GM12878 (cell line): ENCODE data around the gene HSF5. TPM values are rescaled to one million over a fixed set of nuclear protein-coding genes. Genes with fewer than 3 reads are reported as not detected.

Experiments used
- BACH1 ChIP-seq: fragments of 450-650 bp; IDR thresholded peaks from 2 replicates; pipeline ENCODE4 v1.6.1; 2017; ENCODE audit warnings: mild to moderate bottlenecking, borderline replicate concordance
- CHD1 ChIP-seq: IDR thresholded peaks from 2 replicates; pipeline ENCODE4 v1.6.1; 2012; ENCODE audit warnings: low read depth, low read length, improper control_type of control experiment
- CREB1 ChIP-seq: IDR thresholded peaks from 2 replicates; pipeline ENCODE4 v1.6.1; 2012; ENCODE audit warnings: low read depth, mild to moderate bottlenecking, inconsistent platforms
- EGR1 ChIP-seq, 2 experiments: IDR thresholded peaks; 1 replicate in 1 of 2; 2 replicates in 1 of 2; pipeline ENCODE4 v1.6.1; 2011 to 2012; ENCODE audit warnings: low read depth in 2 of 2, low read length in 2 of 2, borderline replicate concordance in 1 of 2, mild to moderate bottlenecking in 1 of 2, moderate library complexity in 1 of 2
- EP300 ChIP-seq, 2 experiments: fragments of 150-350 bp in 1 of 2; IDR thresholded peaks; 2 replicates each; pipeline ENCODE4 v1.6.1; 2011 to 2012; ENCODE audit warnings: low read depth in 2 of 2, low read length in 2 of 2, borderline replicate concordance in 1 of 2, improper control_type of control experiment in 1 of 2, inconsistent platforms in 1 of 2; ENCODE audit not compliant: control insufficient read depth in 1 of 2
- ESRRA ChIP-seq: IDR thresholded peaks from 2 replicates; pipeline ENCODE4 v1.6.1; 2012; ENCODE audit warnings: mild to moderate bottlenecking, low read length, improper control_type of control experiment
- IKZF1 ChIP-seq: fragments of 450-650 bp; conservative IDR thresholded peaks from 2 replicates; pipeline ENCODE4 v1.6.1; 2017; ENCODE audit warnings: antibody characterized with exemption, mild to moderate bottlenecking
- JUND ChIP-seq: IDR thresholded peaks from 2 replicates; pipeline ENCODE4 v1.6.1; 2012; ENCODE audit warnings: low read depth, mild to moderate bottlenecking, low read length, improper control_type of control experiment, moderate library complexity
- KDM1A ChIP-seq: fragments of 200-600 bp; sonication (generic); IDR thresholded peaks from 2 replicates; pipeline ENCODE4 v1.6.1; 2016; ENCODE audit warnings: borderline replicate concordance
- PML ChIP-seq: IDR thresholded peaks from 2 replicates; pipeline ENCODE4 v1.6.1; 2012; ENCODE audit warnings: low read length, inconsistent platforms
- RAD21 ChIP-seq: IDR thresholded peaks from 2 replicates; pipeline ENCODE4 v1.6.1; 2011; ENCODE audit warnings: mild to moderate bottlenecking, low read depth, low read length, moderate library complexity; ENCODE audit not compliant: insufficient read depth
- RCOR1 ChIP-seq: conservative IDR thresholded peaks from 2 replicates; pipeline ENCODE4 v1.6.1; 2012; ENCODE audit warnings: low read depth, low read length, improper control_type of control experiment
- RELA ChIP-seq: fragments of 450-650 bp; IDR thresholded peaks from 2 replicates; pipeline ENCODE4 v1.8.0; 2014; ENCODE audit warnings: borderline replicate concordance; ENCODE audit not compliant: partially characterized antibody
- SMAD5 ChIP-seq: IDR thresholded peaks from 2 replicates; pipeline ENCODE4 v1.6.1; 2016; ENCODE audit warnings: antibody characterized with exemption, low read depth
- SUPT20H ChIP-seq: IDR thresholded peaks from 2 replicates; pipeline ENCODE4 v1.6.1; 2011; ENCODE audit warnings: low read depth, mild to moderate bottlenecking, low read length, moderate library complexity, borderline replicate concordance; ENCODE audit not compliant: control insufficient read depth
- WRNIP1 ChIP-seq: IDR thresholded peaks from 2 replicates; pipeline ENCODE4 v1.6.1; 2011; ENCODE audit warnings: low read depth, low read length, improper control_type of control experiment, borderline replicate concordance
- ZBED1 ChIP-seq: IDR thresholded peaks from 2 replicates; pipeline ENCODE4 v1.6.1; 2016; ENCODE audit warnings: borderline replicate concordance
- ZNF622 ChIP-seq: fragments of 450-650 bp; IDR thresholded peaks from 2 replicates; pipeline ENCODE4 v1.6.1; 2017; ENCODE audit warnings: mild to moderate bottlenecking, inconsistent platforms
- polyA plus RNA-seq, 11 experiments: library from polyadenylated mRNA; depleted of rRNA in 4 of 11; unstranded in 6 of 11; stranded (reverse) in 5 of 11; fragments of >200 nt; fragmentation: Nextera tagmentation in 4 of 11; fragmentation: Illumina TruSeq in 1 of 11; extraction: Ambion mirVana in 4 of 11; extraction: Trizol in 1 of 11; gene quantifications; 1 replicate in 1 of 11; 2 replicates in 10 of 11; pipeline versions ENCODE4 v1.2.1 to v1.2.3, GENCODE V29; 2011 to 2016; ENCODE audit warnings: inconsistent platforms in 2 of 11, missing spikeins in 2 of 11, low read depth in 1 of 11
- total RNA-seq, 4 experiments: library from RNA; depleted of rRNA in 3 of 4; stranded (reverse); fragments of >200 nt in 3 of 4; fragmentation: Illumina TruSeq in 1 of 4; extraction: Trizol in 1 of 4; gene quantifications; 2 replicates each; pipeline versions ENCODE4 v1.2.1 to v1.2.3, GENCODE V29; 2013 to 2021
- TF ChIP-seq, protein P1 (sequence below): IDR thresholded peaks from 2 replicates; pipeline ENCODE4 v1.6.1; 2011; ENCODE audit warnings: borderline replicate concordance, low read depth, mild to moderate bottlenecking, moderate library complexity, low read length; ENCODE audit not compliant: insufficient read depth, poor library complexity, severe bottlenecking
- TF ChIP-seq, protein P2 (sequence below): IDR thresholded peaks from 2 replicates; pipeline ENCODE4 v1.6.1; 2012; ENCODE audit warnings: mild to moderate bottlenecking, low read depth, low read length
- TF ChIP-seq, protein P3 (sequence below): fragments of 450-650 bp; formaldehyde crosslinking; IDR thresholded peaks from 2 replicates; pipeline ENCODE4 v1.4.0; 2022; ENCODE audit warnings: mild to moderate bottlenecking, moderate library complexity
- TF ChIP-seq, protein P4 (sequence below): fragments of 450-650 bp; IDR thresholded peaks from 2 replicates; pipeline ENCODE4 v1.6.1; 2016; ENCODE audit warnings: mild to moderate bottlenecking

HSF5 gene
- total and polyA plus RNA-seq, 10 of the 15 experiments (the other 5 are each of a cell fraction or from before 2014, with no cell fraction given) = 0.02 to 0.18 (median 0.06) TPM; not detected in 4

DNA sequence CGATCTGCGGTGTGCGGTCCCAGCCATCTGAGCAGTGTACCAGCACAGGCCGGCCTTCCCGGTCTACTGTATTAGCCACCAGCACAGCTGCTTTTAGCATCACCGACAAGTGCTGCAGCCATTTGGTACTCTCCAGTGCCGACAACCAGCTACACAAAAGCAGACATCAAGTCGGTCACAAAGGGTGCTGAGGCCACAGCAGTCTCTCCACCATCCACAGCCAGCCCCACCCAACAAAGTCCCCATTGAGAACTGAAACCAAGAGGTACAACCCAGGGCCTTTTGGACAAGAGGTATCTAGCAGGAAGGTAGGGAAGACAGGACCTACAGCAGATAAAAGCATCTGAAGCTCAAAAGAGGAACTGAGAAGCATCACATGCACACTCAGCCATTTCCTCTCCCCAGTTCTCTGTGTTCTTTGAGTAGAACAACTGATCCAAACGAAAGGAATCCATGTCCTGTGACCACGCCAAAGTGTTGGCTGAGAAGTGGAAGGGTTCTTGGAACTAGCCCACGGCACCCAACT, 16.7 kb upstream of the HSF5 start (continued):
- TF ChIP-seq IKZF1 (peak; percentile 92), RAD21 (no peak), SMAD5 (no peak), CREB1 (peak; percentile 43; the same call in 1 of the 2 replicates), ZBED1 (no peak), JUND (no peak), PML (peak; percentile 54; the same call in 1 of the 2 replicates), KDM1A (no peak), RCOR1 (no peak), BACH1 (no peak; the same call in 1 of the 2 replicates), SUPT20H (no peak), EGR1 (IDR thresholded peaks at IDR 0.05; ENCODE audit: borderline replicate concordance in 1 of 2, low read depth in 2 of 2, low read length in 2 of 2) (no peak), WRNIP1 (no peak), RELA (no peak), EP300 (IDR thresholded peaks at IDR 0.05; ENCODE audit: borderline replicate concordance in 1 of 2, control insufficient read depth in 1 of 2, low read depth in 2 of 2, low read length in 2 of 2) (peak in 1 of 2 experiments; percentile 88; a peak in 2 of 4 replicates), CHD1 (no peak), ESRRA (no peak), ZNF622 (no peak)
- TF ChIP-seq, protein P1, sequence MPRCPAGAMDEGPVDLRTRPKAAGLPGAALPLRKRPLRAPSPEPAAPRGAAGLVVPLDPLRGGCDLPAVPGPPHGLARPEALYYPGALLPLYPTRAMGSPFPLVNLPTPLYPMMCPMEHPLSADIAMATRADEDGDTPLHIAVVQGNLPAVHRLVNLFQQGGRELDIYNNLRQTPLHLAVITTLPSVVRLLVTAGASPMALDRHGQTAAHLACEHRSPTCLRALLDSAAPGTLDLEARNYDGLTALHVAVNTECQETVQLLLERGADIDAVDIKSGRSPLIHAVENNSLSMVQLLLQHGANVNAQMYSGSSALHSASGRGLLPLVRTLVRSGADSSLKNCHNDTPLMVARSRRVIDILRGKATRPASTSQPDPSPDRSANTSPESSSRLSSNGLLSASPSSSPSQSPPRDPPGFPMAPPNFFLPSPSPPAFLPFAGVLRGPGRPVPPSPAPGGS = no peak
- TF ChIP-seq, protein P2, sequence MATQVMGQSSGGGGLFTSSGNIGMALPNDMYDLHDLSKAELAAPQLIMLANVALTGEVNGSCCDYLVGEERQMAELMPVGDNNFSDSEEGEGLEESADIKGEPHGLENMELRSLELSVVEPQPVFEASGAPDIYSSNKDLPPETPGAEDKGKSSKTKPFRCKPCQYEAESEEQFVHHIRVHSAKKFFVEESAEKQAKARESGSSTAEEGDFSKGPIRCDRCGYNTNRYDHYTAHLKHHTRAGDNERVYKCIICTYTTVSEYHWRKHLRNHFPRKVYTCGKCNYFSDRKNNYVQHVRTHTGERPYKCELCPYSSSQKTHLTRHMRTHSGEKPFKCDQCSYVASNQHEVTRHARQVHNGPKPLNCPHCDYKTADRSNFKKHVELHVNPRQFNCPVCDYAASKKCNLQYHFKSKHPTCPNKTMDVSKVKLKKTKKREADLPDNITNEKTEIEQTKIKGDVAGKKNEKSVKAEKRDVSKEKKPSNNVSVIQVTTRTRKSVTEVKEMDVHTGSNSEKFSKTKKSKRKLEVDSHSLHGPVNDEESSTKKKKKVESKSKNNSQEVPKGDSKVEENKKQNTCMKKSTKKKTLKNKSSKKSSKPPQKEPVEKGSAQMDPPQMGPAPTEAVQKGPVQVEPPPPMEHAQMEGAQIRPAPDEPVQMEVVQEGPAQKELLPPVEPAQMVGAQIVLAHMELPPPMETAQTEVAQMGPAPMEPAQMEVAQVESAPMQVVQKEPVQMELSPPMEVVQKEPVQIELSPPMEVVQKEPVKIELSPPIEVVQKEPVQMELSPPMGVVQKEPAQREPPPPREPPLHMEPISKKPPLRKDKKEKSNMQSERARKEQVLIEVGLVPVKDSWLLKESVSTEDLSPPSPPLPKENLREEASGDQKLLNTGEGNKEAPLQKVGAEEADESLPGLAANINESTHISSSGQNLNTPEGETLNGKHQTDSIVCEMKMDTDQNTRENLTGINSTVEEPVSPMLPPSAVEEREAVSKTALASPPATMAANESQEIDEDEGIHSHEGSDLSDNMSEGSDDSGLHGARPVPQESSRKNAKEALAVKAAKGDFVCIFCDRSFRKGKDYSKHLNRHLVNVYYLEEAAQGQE = no peak
- TF ChIP-seq, protein P3, sequence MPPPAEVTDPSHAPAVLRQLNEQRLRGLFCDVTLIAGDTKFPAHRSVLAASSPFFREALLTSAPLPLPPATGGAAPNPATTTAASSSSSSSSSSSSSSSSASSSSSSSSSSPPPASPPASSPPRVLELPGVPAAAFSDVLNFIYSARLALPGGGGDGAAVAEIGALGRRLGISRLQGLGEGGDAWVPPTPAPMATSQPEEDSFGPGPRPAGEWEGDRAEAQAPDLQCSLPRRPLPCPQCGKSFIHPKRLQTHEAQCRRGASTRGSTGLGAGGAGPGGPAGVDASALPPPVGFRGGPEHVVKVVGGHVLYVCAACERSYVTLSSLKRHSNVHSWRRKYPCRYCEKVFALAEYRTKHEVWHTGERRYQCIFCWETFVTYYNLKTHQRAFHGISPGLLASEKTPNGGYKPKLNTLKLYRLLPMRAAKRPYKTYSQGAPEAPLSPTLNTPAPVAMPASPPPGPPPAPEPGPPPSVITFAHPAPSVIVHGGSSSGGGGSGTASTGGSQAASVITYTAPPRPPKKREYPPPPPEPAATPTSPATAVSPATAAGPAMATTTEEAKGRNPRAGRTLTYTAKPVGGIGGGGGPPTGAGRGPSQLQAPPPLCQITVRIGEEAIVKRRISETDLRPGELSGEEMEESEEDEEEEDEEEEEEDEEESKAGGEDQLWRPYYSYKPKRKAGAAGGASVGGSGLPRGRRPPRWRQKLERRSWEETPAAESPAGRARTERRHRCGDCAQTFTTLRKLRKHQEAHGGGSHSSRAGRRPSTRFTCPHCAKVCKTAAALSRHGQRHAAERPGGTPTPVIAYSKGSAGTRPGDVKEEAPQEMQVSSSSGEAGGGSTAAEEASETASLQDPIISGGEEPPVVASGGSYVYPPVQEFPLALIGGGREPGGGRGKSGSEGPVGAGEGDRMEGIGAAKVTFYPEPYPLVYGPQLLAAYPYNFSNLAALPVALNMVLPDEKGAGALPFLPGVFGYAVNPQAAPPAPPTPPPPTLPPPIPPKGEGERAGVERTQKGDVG (CRISPR knock-in tag) = no peak
- TF ChIP-seq, protein P4, sequence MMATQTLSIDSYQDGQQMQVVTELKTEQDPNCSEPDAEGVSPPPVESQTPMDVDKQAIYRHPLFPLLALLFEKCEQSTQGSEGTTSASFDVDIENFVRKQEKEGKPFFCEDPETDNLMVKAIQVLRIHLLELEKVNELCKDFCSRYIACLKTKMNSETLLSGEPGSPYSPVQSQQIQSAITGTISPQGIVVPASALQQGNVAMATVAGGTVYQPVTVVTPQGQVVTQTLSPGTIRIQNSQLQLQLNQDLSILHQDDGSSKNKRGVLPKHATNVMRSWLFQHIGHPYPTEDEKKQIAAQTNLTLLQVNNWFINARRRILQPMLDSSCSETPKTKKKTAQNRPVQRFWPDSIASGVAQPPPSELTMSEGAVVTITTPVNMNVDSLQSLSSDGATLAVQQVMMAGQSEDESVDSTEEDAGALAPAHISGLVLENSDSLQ = no peak; the same call in 1 of the 2 replicates
